Mucosa of descending colon (tissue), 3 donors: Measurements from ENCODE around the gene PROZ. TPM values are rescaled to one million over a fixed set of nuclear protein-coding genes. Genes with fewer than 3 reads are reported as not detected.

Experiments
- ATAC-seq: fragments of 200-7000 bp; cut with Tn5 transposase; one replicate; pipeline ENCODE4 v1.9.1; 2020; ENCODE audit warnings: mild to moderate bottlenecking, moderate library complexity
- DNase-seq, 3 donors: peaks; one replicate each; pipeline ENCODE4 v3.0.0-alpha.2; 2020
- H3K36me3 ChIP-seq: fragments of 200-600 bp; one replicate; pipeline ENCODE4 v1.8.0; 2021; ENCODE audit warnings: low read depth, mild to moderate bottlenecking
- H3K4me1 ChIP-seq: fragments of 200-600 bp; one replicate; pipeline ENCODE4 v1.8.0; 2021; ENCODE audit warnings: low read depth, mild to moderate bottlenecking
- H3K4me3 ChIP-seq: fragments of 200-600 bp; one replicate; pipeline ENCODE4 v1.8.0; 2021; ENCODE audit warnings: mild to moderate bottlenecking
- H3K9me3 ChIP-seq: fragments of 200-600 bp; one replicate; pipeline ENCODE4 v1.8.0; 2021; ENCODE audit warnings: mild to moderate bottlenecking
- intact Hi-C, 2 donors: fragments of 100-400 bp; cut with DNase I in 1 of 2; cut with micrococcal nuclease in 1 of 2; formaldehyde crosslinking; loops; one replicate each; pipeline versions ENCODE4 v1.11.0 to v1.11.1; 2022; cut with DNase I, micrococcal nuclease
- total RNA-seq, 3 donors: library from RNA; stranded (reverse); fragmentation: NEBNext Ultra II Directional in 2 of 3; extraction: Animal tissue kit (Norgen Biotek cat#: 25700) in 2 of 3; gene quantifications; one replicate each; pipeline versions ENCODE4 v1.2.1 to v1.2.4, GENCODE V29; 2021 to 2023
- TF ChIP-seq, protein P1 (sequence below): fragments of 200-600 bp; IDR thresholded peaks from one replicate; pipeline ENCODE4 v1.8.0; 2022; ENCODE audit warnings: antibody characterized with exemption, mild to moderate bottlenecking
- donor health status: DM: no; HTN: no; CAD: no; lungs with moderate emphysema.
- donor health status: DM: no; HTN: no; CAD: no.
- donor health status: DM: no; HTN: yes; CAD: no.

The PROZ gene
- total RNA-seq, 3 donors from 2014 or later: not detected

DNA sequence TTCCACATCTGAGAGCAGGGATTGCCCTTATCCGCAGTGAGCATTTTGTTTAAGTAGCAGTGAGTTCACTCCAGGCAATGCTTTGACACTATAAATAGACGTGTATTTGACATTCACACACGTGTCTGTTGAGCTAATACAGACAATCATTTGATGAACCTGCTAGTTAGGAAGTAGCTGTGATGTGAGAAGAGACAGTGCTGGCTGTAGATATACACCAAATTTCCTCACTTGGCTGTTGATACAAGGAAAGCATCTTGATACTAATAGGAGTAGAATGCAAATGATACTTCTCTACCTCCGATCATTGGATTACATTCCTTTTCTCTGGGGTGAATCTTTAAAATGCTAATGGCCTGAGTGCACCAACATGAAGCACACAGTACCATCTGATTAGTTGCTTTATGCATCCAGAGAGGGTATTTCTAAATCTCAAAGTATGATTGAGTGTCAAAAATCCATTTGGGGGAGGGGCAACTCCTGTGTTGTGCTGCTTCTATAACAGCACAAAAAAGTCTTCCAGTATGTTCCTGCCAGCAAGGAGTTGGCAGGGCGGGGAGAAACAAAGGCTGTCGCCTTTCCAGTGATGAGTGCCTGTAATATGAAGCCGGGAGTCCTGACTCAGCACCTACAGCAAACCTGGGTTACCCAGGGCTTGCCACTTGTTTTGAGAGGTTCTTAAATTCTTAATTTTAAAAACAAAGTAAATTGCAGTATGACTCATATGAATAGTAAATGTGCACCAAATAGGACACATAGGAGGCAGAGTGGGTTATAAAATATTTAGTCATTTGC is 58.0 kb downstream of the PROZ start:
- H3K4me1 ChIP-seq: peaks cover 9% of the 10 kb centered on the region
- no peaks in the 10 kb centered on the region for H3K9me3 ChIP-seq
- peak; percentile 71 for ATAC-seq
- intact Hi-C loops: no loop called here
- DNase-seq: peak in 1 of 3 donors; percentile 36
- no peaks in the 10 kb centered on the region for H3K36me3 ChIP-seq
- H3K4me3 ChIP-seq: no peak overlapping the region
- TF ChIP-seq, protein P1, sequence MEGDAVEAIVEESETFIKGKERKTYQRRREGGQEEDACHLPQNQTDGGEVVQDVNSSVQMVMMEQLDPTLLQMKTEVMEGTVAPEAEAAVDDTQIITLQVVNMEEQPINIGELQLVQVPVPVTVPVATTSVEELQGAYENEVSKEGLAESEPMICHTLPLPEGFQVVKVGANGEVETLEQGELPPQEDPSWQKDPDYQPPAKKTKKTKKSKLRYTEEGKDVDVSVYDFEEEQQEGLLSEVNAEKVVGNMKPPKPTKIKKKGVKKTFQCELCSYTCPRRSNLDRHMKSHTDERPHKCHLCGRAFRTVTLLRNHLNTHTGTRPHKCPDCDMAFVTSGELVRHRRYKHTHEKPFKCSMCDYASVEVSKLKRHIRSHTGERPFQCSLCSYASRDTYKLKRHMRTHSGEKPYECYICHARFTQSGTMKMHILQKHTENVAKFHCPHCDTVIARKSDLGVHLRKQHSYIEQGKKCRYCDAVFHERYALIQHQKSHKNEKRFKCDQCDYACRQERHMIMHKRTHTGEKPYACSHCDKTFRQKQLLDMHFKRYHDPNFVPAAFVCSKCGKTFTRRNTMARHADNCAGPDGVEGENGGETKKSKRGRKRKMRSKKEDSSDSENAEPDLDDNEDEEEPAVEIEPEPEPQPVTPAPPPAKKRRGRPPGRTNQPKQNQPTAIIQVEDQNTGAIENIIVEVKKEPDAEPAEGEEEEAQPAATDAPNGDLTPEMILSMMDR: no peak

DNA sequence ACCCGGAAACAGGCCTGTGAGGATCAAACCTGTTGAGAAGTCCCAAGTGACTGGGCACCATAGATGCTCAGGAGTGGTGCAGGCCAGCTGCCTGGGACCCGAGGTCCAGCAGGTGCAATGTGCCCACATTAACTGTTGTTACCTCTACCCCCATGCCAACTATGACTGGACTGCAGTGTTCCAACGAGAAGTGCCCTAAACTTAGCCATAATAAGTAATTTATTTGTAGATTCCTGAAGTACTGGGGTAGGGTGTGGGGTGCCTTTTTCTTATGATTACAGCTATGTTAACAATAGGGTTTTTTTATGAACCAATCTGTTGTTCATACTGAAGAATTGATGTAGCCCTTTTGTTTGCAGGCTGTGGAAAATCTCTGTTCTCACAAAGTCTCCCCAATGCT is 60.1 kb downstream of the PROZ start:
- Histone ChIP-seq H3K9me3 (no peaks in the 10 kb centered on the region), H3K4me1 (peaks cover 9% of the 10 kb centered on the region), H3K36me3 (no peaks in the 10 kb centered on the region), H3K4me3 (no peak overlapping the region)
- DNase-seq (no peak), ATAC-seq (no peak)
- intact Hi-C loops: no loop called here
- TF ChIP-seq, protein P1: no peak

DNA sequence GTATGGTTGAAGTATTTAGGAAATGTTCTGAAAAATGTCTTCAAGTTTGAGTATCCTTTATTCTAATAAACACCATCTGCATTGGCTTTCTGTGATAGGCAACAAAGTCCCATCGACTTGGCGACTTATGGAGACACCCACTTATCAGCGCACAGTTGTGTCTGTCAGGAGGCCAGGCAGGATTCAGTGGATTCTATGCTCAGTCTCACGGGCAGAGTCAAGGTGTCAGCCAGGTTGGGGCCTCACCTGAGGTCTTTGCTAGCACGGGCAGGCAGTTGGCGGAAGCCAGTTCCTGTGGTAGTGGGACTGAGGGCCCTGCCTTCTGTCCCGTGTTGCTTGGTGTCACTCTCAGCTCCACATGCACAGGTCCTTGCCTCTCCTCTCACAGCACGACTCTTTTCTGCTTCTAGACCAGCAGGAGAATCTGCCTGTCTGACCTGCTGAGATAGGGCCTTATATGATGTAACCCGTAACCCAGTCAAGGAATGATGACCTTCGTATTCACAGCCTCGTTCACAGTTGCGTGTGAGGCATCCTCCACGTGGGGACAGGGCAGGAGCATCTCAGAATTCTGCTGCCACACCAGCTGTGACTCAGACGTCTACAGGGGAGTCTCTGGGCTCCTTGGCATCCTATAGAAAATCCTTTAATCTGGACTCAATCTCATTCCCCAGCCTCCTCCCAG is 61.0 kb downstream of the PROZ start:
- TF ChIP-seq, protein P1: no peak
- ATAC-seq: no peak
- Histone ChIP-seq H3K36me3 (no peaks in the 10 kb centered on the region), H3K4me3 (no peak overlapping the region), H3K9me3 (no peaks in the 10 kb centered on the region), H3K4me1 (peaks cover 9% of the 10 kb centered on the region)
- DNase-seq: no peak
- intact Hi-C loops: no loop called here

DNA sequence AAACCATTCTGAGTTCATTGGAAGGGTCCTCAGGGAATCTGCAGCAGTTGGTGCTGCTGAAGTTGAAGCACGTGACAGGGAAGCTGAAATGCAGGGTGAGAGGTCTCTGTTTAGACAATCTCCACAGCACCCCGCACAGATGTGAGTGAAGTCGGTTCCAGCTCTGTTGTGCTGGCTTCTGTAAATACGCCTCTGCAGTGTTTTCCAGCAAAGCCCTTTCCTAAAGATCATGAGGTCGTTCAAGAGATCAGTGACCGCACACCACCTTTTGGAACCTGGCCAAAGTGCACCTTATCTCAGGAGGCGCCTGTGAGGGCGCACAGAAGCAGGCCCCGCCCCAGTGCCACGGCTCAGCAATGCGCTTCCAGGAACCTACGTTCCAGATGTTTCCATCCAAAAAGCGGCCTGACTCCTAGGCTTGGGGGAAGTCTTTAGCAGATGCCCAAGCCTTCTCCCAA is 61.7 kb downstream of the PROZ start:
- Histone ChIP-seq H3K4me1 (peaks cover 9% of the 10 kb centered on the region), H3K9me3 (no peaks in the 10 kb centered on the region), H3K4me3 (no peak overlapping the region), H3K36me3 (no peaks in the 10 kb centered on the region)
- ATAC-seq (peak; percentile 85), DNase-seq (peak; percentile 63 to 75 (median 70))
- TF ChIP-seq, protein P1: no peak
- intact Hi-C loops: no loop called here

DNA sequence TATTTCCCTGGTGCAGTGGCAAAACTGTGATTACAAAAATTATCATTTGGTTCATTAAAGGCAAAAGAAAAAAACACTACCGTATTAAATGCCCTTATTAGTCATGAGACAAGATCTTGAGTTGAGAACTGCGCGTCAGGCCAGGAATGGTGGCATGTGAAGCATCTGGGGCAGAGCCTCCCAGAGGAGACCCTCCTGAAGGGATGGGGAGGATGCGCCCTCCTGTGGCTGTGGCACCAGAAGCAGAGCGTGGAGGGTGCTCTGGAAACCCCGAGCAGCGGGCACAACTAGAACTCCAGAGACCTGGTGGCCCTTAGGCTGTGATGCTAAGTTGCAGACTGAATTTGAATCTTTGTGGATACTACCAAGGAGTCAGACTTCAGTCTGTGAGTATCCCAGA is 62.4 kb downstream of the PROZ start:
- TF ChIP-seq, protein P1: no peak
- ATAC-seq: no peak
- intact Hi-C loops: no loop called here
- Histone ChIP-seq H3K9me3 (no peaks in the 10 kb centered on the region), H3K36me3 (no peaks in the 10 kb centered on the region), H3K4me3 (no peak overlapping the region), H3K4me1 (peaks cover 9% of the 10 kb centered on the region)
- no peak for DNase-seq

Other genes starting within 250 kb of the PROZ start
- 100 to 1,000 TPM in 1 of 3 donors, 10 to 100 TPM in 2; 53.9 to 109 (median 95.4) TPM for gene MCF2L, start 189.4 kb upstream of the PROZ start, total RNA-seq
- gene F7, start 52.9 kb upstream of the PROZ start, total RNA-seq: under 1 TPM in 1 of 3 donors, not detected in 2; 0.19 TPM
- 1 to 10 TPM; 1.3 to 3.5 (median 2.0) TPM for gene F10, start 35.8 kb upstream of the PROZ start, total RNA-seq
- 10 to 100 TPM; 26.8 to 51.6 (median 35.0) TPM for gene PCID2, start 50.0 kb downstream of the PROZ start, total RNA-seq
- 10 to 100 TPM; 57.2 to 71.8 (median 59.8) TPM for gene CUL4A, start 51.0 kb downstream of the PROZ start, total RNA-seq
- 100 to 1,000 TPM; 182 to 207 (median 205) TPM for gene LAMP1, start 138.6 kb downstream of the PROZ start, total RNA-seq
- gene GRTP1, start 205.5 kb downstream of the PROZ start, total RNA-seq: 10 to 100 TPM; 31.6 to 64.8 (median 43.3) TPM